ENCODE data around the gene PTPRH.

The PTPRH gene

GRCh38 chr19:55208880-55209692 is at the start of gene PTPRH:
Gene PTPRH, minus strand, starts transcription at chr19:55209501. Its CDS starts 68 bp downstream, at chr19:55209433.
- DNase-seq: no peak

- DNase-seq: no peak
These were observed 49.2 kb upstream of the PTPRH start for GRCh38 chr19:55258476-55258827.

GRCh38 chr19:55257461-55258420 is 48.4 kb upstream of the PTPRH start:
- DNase-seq: no peak

GRCh38 chr19:55256562-55257460 is 47.5 kb upstream of the PTPRH start:
- DNase-seq: no peak

GRCh38 chr19:55255618-55256423 is 46.5 kb upstream of the PTPRH start:
- no peak for DNase-seq

GRCh38 chr19:55254625-55254977 is 45.3 kb upstream of the PTPRH start:
- DNase-seq: no peak

- DNase-seq: peak; percentile 50
These were observed 44.7 kb upstream of the PTPRH start for GRCh38 chr19:55253842-55254624.

GRCh38 chr19:55252760-55253663 is 43.7 kb upstream of the PTPRH start:
- DNase-seq: no peak

GRCh38 chr19:55251341-55252081 is 42.2 kb upstream of the PTPRH start:
- DNase-seq: no peak

GRCh38 chr19:55250262-55251036 is 41.1 kb upstream of the PTPRH start:
- no peak for DNase-seq

GRCh38 chr19:55249841-55250240 is 40.5 kb upstream of the PTPRH start:
- DNase-seq: no peak

- DNase-seq: no peak
These were observed 39.4 kb upstream of the PTPRH start for GRCh38 chr19:55248704-55249103.

GRCh38 chr19:55248166-55248675 is 38.9 kb upstream of the PTPRH start:
- DNase-seq: no peak

GRCh38 chr19:55247621-55248099 is 38.4 kb upstream of the PTPRH start:
- peak; percentile 55 for DNase-seq

- DNase-seq: peak; percentile 8
These were observed 37.5 kb upstream of the PTPRH start for GRCh38 chr19:55246462-55247451.

- DNase-seq: no peak
These were observed 36.1 kb upstream of the PTPRH start for GRCh38 chr19:55245236-55245904.

All from femur (tissue), 1 donor.